ENCODE results near the gene MAST4.

- TF ChIP-seq EP300 (IDR thresholded peaks at IDR 0.05; ENCODE audit: low read depth in 2 of 2, low read length in 2 of 2) (no peak), EP300 (CRISPR knock-in tag; IDR thresholded peaks at IDR 0.05; ENCODE audit: borderline replicate concordance) (no peak), POLR2AphosphoS5 (IDR thresholded peaks at IDR 0.05; ENCODE audit: low read depth, low read length) (no peak), MYPOP (CRISPR knock-in tag; IDR thresholded peaks at IDR 0.05) (no peak), CTCF (CRISPR knock-in tag; IDR thresholded peaks at IDR 0.05) (no peak), ZNF800 (CRISPR knock-in tag; IDR thresholded peaks at IDR 0.05) (no peak), ZBTB1 (CRISPR knock-in tag; IDR thresholded peaks at IDR 0.05; ENCODE audit: borderline replicate concordance) (no peak), IKZF1 (IDR thresholded peaks at IDR 0.05) (no peak), ATF4 (CRISPR knock-in tag; IDR thresholded peaks at IDR 0.05) (no peak), MAX (IDR thresholded peaks at IDR 0.05) (no peak), PHF20 (CRISPR knock-in tag; IDR thresholded peaks at IDR 0.05) (no peak), THAP9 (CRISPR knock-in tag; IDR thresholded peaks at IDR 0.05; ENCODE audit: borderline replicate concordance) (no peak), ZSCAN29 (CRISPR knock-in tag; conservative IDR thresholded peaks at IDR 0.05) (no peak), GABPA (IDR thresholded peaks at IDR 0.05; ENCODE audit: low read depth, low read length) (no peak), GABPA (CRISPR knock-in tag; IDR thresholded peaks at IDR 0.05; ENCODE audit: low read depth) (no peak)
Measured at GRCh38 chr5:67111779-67112178, 515.6 kb downstream of the MAST4 start.

Data from HepG2 (cell line).